Left ventricle myocardium superior (tissue), 1 donor: ENCODE data around the gene ANKRD37. TPM values are rescaled to one million over a fixed set of nuclear protein-coding genes. Genes with fewer than 3 reads are reported as not detected.
A peak's percentile ranks its signal among the peaks of the same experiment; 100 is the strongest.

Experiments
- ATAC-seq: fragments of 200-7000 bp; cut with Tn5 transposase; one replicate; pipeline ENCODE4 v1.9.1; 2020; ENCODE audit warnings: mild to moderate bottlenecking, moderate library complexity
- DNase-seq: peaks from one replicate; pipeline ENCODE4 v3.0.0-alpha.2; 2020
- intact Hi-C: fragments of 100-400 bp; cut with micrococcal nuclease; formaldehyde crosslinking; loops from one replicate; pipeline ENCODE4 v1.11.0; 2022
- total RNA-seq: library from RNA; stranded (reverse); fragmentation: NEBNext Ultra II Directional; extraction: Animal tissue kit (Norgen Biotek cat#: 25700); gene quantifications from one replicate; pipeline ENCODE4 v1.2.1, GENCODE V29; 2021
- donor health status: DM: no; HTN: yes; CAD: no; lungs with severe emphysema.

ANKRD37 gene
- total RNA-seq, 1 donor from 2014 or later: 15.2 TPM

DNA sequence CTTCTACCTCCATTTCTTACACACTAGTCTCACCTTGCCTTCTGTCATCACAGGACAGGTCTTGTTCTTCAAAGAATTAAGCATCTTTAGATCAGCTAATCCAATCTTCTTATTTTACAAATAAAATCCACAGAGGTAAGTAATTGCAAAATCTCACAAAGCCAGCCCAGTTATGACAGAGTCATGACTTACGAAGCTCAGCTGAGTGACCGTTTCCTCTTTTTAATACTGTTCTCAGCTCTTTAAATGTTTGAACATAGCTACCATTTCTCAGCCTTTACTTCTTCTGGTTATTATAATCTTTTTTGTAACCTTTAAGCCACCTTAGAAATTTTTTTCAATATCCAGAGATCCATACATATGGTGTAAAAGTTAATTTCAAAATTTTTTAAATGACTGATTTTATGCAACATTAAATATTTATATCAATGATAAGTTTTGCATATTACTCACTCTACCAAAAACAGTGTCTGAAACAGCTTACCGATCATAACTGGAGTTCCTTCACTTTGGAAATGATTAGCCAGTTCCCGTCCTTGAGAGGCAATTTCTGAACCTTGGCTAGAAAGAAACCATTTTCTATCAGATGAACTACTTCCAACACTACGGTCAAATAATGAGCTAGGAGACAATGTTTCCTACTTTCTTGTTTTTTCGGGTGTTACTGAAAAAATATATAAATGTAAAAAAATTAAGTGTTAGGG lies 8.8 kb downstream of the ANKRD37 start:
- intact Hi-C loops: no loop called here

DNA sequence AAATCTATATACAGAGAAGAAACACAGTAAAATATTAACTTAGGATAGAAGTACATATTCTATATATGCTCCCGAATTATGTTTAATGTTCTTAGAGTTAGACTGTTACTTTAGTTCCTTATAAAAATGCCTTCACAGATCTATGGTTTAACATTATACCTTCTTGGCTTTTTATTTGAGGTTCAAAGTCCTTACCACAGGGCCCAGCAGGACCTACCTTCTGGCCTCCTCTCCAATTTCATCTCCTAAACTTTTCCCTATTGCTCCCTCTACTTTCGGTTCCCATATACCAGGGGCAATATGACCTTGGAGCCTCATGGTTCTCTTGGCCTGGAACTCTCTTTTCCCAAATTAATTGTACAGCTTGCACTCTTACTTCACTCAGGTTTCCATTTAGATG lies 11.8 kb downstream of the ANKRD37 start:
- intact Hi-C loops: no loop called here
- DNase-seq (no peak), ATAC-seq (no peak)

More for the DNA sequence above, 8.8 kb downstream of the ANKRD37 start:
- no peak for ATAC-seq
- no peak for DNase-seq

DNA sequence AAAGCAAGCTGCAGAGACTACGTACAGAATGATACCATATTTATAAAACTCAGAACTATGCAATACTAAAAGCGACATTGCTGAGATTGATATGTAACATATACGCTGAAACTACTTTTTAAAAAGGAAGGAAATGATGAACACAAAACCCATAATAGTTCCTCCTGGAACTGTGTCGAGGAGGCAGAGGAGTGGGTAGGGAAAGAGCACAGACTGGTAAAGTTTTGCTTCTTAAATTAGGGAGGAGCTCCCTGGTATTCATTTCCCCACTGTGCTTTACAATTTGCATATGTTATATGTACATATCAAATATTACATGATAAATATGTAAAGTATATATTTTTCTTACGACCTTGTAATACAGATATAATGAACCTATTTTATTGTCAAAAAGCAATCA lies 15.2 kb downstream of the ANKRD37 start:
- intact Hi-C loops: no loop called here
- DNase-seq: no peak
- no peak for ATAC-seq

DNA sequence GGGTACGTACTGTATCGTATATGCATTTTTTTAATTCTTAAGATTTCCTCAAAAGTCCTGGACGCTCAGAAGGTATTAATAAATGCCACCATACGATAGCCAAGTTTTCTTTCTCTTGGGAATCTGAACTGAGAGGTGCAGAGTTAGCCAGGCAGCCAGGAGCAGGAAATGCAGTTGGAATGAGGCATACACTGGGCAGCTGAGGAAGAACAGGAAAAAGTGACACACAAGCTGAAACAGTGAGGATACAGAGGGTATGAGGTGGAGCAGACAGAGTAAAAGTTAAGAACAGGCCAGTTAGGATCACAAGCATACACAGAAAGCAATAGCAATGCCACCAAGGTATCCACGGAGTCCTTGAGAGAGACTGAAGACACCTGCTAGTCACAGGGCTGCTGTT lies 15.8 kb downstream of the ANKRD37 start:
- intact Hi-C loops: no loop called here
- no peak for ATAC-seq
- DNase-seq: no peak

DNA sequence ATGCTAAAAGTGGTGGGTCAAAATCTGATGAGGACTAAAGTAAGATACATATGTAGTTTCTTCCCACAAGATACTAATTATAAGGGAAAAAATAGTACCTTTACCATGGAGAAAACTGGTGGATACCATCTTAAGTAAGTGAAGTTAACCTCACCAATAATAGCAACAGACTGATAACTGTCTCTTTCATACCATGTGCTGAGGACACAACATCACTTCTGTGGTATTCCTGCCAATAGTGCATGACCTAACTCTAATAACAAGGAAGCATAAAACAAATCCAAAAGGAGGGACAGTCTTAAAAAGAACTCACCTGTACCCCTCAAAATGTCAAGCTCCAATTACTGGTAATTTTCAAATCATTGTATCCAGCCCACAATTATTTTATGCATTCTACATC lies 20.3 kb downstream of the ANKRD37 start:
- DNase-seq (no peak), ATAC-seq (peak; percentile 78)
- intact Hi-C loops: no loop called here

- ATAC-seq (no peak), DNase-seq (no peak)
- intact Hi-C loops: no loop called here
These were observed 24.9 kb downstream of the ANKRD37 start for GRCh38 chr4:185421366-185422124.

DNA sequence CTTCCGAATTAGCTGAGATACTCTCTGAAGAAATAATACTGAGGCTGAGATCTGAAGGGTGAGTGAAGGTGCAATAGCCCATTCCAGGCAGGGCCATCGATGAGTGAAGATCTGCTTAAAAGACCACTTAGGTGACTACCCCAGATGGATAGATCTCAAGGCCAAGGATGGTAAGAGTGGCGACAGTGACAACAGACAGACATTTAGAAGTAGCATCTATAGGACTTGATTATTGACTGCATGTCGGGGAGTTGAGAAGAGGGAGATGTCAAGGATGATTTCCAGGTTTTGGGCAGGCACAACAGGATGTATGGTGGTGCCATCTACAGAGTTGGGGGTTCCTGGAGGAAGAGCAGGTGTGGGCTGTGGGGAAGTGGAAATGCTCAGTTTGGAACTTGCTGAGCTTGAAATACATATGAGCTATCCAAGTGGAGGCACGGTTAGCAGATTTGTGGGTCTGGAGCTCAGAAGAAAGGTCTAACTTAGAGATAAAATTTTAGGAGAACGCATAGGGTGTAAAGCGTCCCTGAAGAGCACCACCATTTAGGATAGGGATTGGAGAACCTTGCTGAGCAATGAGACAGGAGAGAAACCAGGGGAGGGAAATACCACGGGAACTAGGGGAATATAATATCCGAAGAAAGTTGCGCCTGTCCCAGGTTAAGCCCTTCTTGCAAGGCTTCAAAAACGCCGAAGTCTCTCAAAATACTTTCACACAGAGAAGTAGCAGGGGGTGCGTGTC lies 28.4 kb downstream of the ANKRD37 start:
- ATAC-seq (peak; percentile 57), DNase-seq (no peak)
- intact Hi-C loops: no loop called here

DNA sequence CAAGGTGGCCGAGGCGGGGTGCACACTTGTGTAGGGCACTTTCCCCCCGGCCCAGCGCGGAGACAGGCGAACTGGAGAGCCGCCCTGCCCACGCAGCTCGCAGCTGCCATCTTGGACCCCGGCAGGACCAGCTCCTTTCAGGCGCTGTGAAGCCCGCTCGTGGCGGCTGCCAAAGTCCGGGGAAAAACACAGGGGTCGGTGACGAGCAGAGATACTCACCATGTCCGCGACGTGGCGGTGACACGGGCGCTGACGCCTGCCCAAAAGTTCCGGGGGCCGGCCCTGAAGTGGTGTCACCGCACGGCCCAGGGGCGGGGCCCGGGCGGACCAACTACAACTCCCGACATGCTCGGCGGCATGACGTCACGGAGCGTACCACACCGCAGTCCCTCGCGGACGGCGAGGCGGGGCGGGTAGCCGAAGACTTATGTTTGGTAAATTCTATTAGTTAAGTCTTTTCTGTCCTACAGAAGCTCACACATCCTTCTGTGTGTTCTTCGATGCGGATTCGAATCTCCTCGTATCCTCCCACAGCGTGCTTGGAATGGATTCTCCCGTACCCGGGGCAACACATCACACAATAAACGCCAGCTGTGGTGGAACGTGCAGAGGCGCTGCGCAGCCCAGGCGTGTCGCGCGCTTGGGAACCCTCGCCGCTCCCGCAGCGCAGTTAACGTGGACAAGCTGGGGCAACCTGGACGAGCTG lies 29.2 kb downstream of the ANKRD37 start, which contains the start of gene UFSP2:
Gene UFSP2, minus strand, starts transcription at position 318 of the 706 bp plus-strand sequence. Its CDS starts 96 bp downstream, at position 222.
- intact Hi-C loops: no loop called here
- DNase-seq (peak; percentile 94), ATAC-seq (peak; percentile 97)

- DNase-seq: no peak
- intact Hi-C loops: no loop called here
- no peak for ATAC-seq
These were observed 30.5 kb downstream of the ANKRD37 start for GRCh38 chr4:185426960-185427688.

DNA sequence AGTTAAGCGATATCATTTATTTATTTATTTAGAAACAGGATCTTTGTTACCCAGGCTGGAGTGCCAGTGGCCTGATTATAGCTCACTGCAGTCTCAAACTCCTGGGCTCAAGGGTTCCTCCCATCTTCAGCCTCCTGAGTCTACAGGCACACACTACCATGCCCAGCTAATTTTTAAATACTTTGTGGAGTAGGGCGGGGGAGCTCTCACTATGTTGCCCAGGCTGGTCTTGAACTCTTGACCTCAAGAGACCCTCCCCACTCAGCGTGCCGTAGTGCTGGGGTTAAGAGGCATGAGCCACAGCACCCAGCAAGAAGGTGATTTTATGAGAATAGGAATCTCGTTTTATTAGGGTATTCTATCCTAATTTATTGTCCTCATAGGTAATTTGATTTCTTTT lies 33.0 kb downstream of the ANKRD37 start:
- no peak for ATAC-seq
- DNase-seq: no peak
- intact Hi-C loops: no loop called here

DNA sequence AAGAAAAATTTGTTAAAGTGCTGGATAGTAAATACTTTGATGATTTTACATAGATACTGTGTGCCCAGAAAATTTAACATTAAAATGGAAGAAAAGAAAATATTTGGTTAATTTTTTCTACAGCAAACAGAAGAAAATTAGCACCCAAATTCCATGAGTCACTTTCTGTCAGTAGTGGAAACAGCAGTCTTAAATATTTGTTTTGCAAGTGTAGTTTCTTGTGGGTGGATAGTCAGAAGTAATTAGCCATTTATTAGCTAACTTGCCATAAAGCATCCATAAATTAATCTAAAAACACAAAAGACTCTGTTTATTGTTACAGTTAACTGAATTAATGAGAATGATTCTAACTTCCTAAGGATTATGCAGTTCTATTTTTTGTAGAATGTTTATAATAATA lies 38.8 kb downstream of the ANKRD37 start:
- no peak for ATAC-seq
- intact Hi-C loops: no loop called here

GRCh38 chr4:185437809-185438208 lies 41.2 kb downstream of the ANKRD37 start:
- ATAC-seq: no peak
- DNase-seq: no peak
- intact Hi-C loops: no loop called here

More for the DNA sequence above, 38.8 kb downstream of the ANKRD37 start:
- DNase-seq: no peak

DNA sequence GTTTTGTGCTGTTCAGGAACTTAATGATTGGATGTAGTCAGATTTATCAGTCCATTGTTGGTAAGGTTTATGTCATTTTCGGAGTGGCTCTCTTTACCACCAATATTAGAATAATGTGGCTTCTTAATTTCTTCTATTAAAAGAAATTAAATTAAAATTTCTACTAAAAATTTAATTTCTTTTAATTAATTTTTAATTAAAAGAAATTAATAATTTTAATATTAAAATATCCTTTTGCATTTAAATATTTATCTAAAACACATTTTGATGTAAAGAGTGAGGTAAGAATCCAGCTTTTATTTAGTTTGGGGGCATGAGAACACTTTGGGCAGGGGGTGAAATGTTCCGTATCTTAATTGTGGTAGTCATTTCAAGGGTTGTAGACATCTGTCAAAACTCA lies 44.8 kb downstream of the ANKRD37 start:
- intact Hi-C loops: no loop called here
- no peak for ATAC-seq
- no peak for DNase-seq

DNA sequence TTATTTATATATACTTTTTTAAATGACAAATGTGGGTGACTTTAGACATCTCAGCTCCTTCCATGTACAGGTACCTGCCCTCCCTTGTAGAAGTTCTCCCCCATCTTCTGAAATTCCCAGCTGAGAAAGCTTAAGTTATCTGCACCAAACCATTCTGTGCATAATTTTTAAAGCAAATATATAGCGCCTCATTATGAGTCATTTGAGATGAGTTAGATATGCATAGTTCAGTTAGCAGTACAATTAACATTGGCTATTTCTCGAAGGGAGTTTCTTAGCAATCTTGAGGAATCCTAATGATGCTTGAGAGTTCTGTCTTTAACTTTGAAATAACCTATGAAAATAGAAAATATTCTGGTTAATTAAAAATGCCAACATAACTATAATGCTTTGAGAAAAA lies 48.6 kb downstream of the ANKRD37 start:
- intact Hi-C loops: no loop called here
- no peak for DNase-seq
- no peak for ATAC-seq

Other genes starting within 250 kb of the ANKRD37 start
- gene CFAP97, start 192.8 kb upstream of the ANKRD37 start, total RNA-seq: 9.8 TPM
- gene SNX25, start 187.2 kb upstream of the ANKRD37 start, total RNA-seq: 10.0 TPM
- 2.4 TPM for gene LRP2BP, start 917 bp upstream of the ANKRD37 start, total RNA-seq
- 48.5 TPM for gene UFSP2, start 29.1 kb downstream of the ANKRD37 start, total RNA-seq
- 0.99 TPM for gene CCDC110, start 74.9 kb downstream of the ANKRD37 start, total RNA-seq
- gene PDLIM3, start 138.7 kb downstream of the ANKRD37 start, total RNA-seq: 123 TPM